CD4-positive, CD25-positive, alpha-beta regulatory T cell (primary cell): ENCODE data around the gene TLX1. TPM values are rescaled to one million over a fixed set of nuclear protein-coding genes. Genes with fewer than 3 reads are reported as not detected.
A peak's percentile ranks its signal among the peaks of the same experiment; 100 is the strongest.

Source experiments
- ATAC-seq, 2 donors: fragments of 150-1000 bp; cut with Tn5 transposase; one replicate each; pipeline ENCODE4 v1.10.0; 2021; ENCODE audit warnings: low read depth in 2 of 2, moderate number of reproducible peaks in 2 of 2, moderate library complexity in 1 of 2
- DNase-seq, 3 donors: peaks; one replicate each; pipeline versions ENCODE4 v3.0.0 to v3.0.0-alpha.2; 2012 to 2022; ENCODE audit warnings: mixed read lengths in 1 of 3
- H3K27ac ChIP-seq: one replicate; pipeline ENCODE4 v1.7.0; 2013; ENCODE audit warnings: mild to moderate bottlenecking, low read length; ENCODE audit not compliant: insufficient read depth, poor library complexity, severe bottlenecking
- H3K27me3 ChIP-seq: one replicate; pipeline ENCODE4 v1.7.0; 2013; ENCODE audit warnings: low read length; ENCODE audit not compliant: control insufficient read depth, insufficient read depth
- H3K36me3 ChIP-seq: one replicate; pipeline ENCODE4 v1.7.0; 2013; ENCODE audit warnings: mild to moderate bottlenecking, low read length, moderate library complexity; ENCODE audit not compliant: control insufficient read depth, insufficient read depth
- H3K4me1 ChIP-seq: 2 replicates; pipeline ENCODE4 v1.7.0; 2013; ENCODE audit warnings: mild to moderate bottlenecking, low read length; ENCODE audit not compliant: insufficient read depth, control insufficient read depth, poor library complexity, severe bottlenecking
- H3K4me3 ChIP-seq: one replicate; pipeline ENCODE4 v1.7.0; 2013; ENCODE audit warnings: low read depth, mild to moderate bottlenecking, low read length, moderate library complexity
- H3K9me3 ChIP-seq, 2 experiments: 1 replicate in 1 of 2; 2 replicates in 1 of 2; pipeline ENCODE4 v1.7.0; 2013; ENCODE audit warnings: low read length in 2 of 2, mild to moderate bottlenecking in 1 of 2, moderate library complexity in 1 of 2; ENCODE audit not compliant: control insufficient read depth in 2 of 2
- H3K27ac Mint-ChIP-seq, 3 donors: one replicate each; pipeline ENCODE4 v1.8.0; 2020 to 2022; ENCODE audit warnings: mild to moderate bottlenecking in 3 of 3, mixed read lengths in 3 of 3, moderate library complexity in 2 of 3
- H3K27me3 Mint-ChIP-seq: one replicate; pipeline ENCODE4 v1.8.0; 2022; ENCODE audit warnings: mild to moderate bottlenecking, mixed read lengths
- H3K36me3 Mint-ChIP-seq: one replicate; pipeline ENCODE4 v1.8.0; 2020; ENCODE audit warnings: mixed read lengths
- H3K4me1 Mint-ChIP-seq, 4 donors: one replicate each; pipeline ENCODE4 v1.8.0; 2020 to 2022; ENCODE audit warnings: mixed read lengths in 4 of 4, mild to moderate bottlenecking in 1 of 4
- H3K4me3 Mint-ChIP-seq, 4 donors: one replicate each; pipeline ENCODE4 v1.8.0; 2020 to 2022; ENCODE audit warnings: mild to moderate bottlenecking in 4 of 4, mixed read lengths in 4 of 4, moderate library complexity in 3 of 4
- H3K9me3 Mint-ChIP-seq, 7 donors: one replicate each; pipeline ENCODE4 v1.8.0; 2020 to 2022; ENCODE audit warnings: mixed read lengths in 7 of 7, mild to moderate bottlenecking in 3 of 7, moderate library complexity in 2 of 7
- polyA plus RNA-seq, 4 donors: library from polyadenylated mRNA; unstranded; fragments of 300-500 nt; fragmentation: Illumina TruSeq; gene quantifications; one replicate each; pipeline ENCODE4 v1.2.3, GENCODE V29; 2021
- total RNA-seq: library from RNA; stranded (reverse); gene quantifications from one replicate; pipeline ENCODE4 v1.2.3, GENCODE V29; 2022

Gene TLX1
- total and polyA plus RNA-seq, 5 donors from 2014 or later = not detected

GRCh38 chr10:101122270-101123084, 8.6 kb upstream of the TLX1 start:
- Histone ChIP-seq H3K4me3 (no peak overlapping the region), H3K4me1 (peaks cover 31% of the 10 kb centered on the region), H3K9me3 (no peaks in the 10 kb centered on the region), H3K27me3 (peaks cover 35% of the 10 kb centered on the region), H3K36me3 (no peaks in the 10 kb centered on the region), H3K27ac (no peak overlapping the region)
- DNase-seq (no peak), ATAC-seq (no peak)
- peak overlapping the region; percentile 32 to 99 (median 74) for H3K4me3 Mint-ChIP-seq
- H3K36me3 Mint-ChIP-seq = no peaks in the 10 kb centered on the region
- peaks cover 0 to 3% (median 0%) of the 10 kb centered on the region in 7 donors for H3K9me3 Mint-ChIP-seq
- no peak overlapping the region for H3K27ac Mint-ChIP-seq
- peaks cover 66% of the 10 kb centered on the region for H3K27me3 Mint-ChIP-seq
- H3K4me1 Mint-ChIP-seq = peaks cover 4 to 36% (median 14%) of the 10 kb centered on the region in 4 donors

GRCh38 chr10:101123085-101123814, 7.8 kb upstream of the TLX1 start:
- Mint-ChIP-seq H3K27me3 (peaks cover 70% of the 10 kb centered on the region), H3K36me3 (no peaks in the 10 kb centered on the region), H3K4me3 (peak overlapping the region; percentile 55 to 82 (median 70)), H3K9me3 (peaks cover 0 to 3% (median 0%) of the 10 kb centered on the region in 7 donors), H3K27ac (no peak overlapping the region), H3K4me1 (peaks cover 4 to 36% (median 14%) of the 10 kb centered on the region in 4 donors)
- no peaks in the 10 kb centered on the region for H3K36me3 ChIP-seq
- no peak for DNase-seq
- H3K4me1 ChIP-seq = peaks cover 31% of the 10 kb centered on the region
- H3K9me3 ChIP-seq = no peaks in the 10 kb centered on the region
- ATAC-seq = no peak
- H3K4me3 ChIP-seq = no peak overlapping the region
- H3K27ac ChIP-seq = no peak overlapping the region
- H3K27me3 ChIP-seq = peaks cover 33% of the 10 kb centered on the region

GRCh38 chr10:101123815-101124617, 7.1 kb upstream of the TLX1 start:
- H3K4me1 ChIP-seq = peaks cover 31% of the 10 kb centered on the region
- H3K9me3 ChIP-seq = no peaks in the 10 kb centered on the region
- ATAC-seq (no peak), DNase-seq (no peak)
- no peak overlapping the region for H3K27ac ChIP-seq
- Mint-ChIP-seq H3K4me3 (peak overlapping the region; percentile 55 to 82 (median 70)), H3K4me1 (peaks cover 4 to 36% (median 14%) of the 10 kb centered on the region in 4 donors), H3K9me3 (peaks cover 0 to 5% (median 0%) of the 10 kb centered on the region in 7 donors), H3K36me3 (no peaks in the 10 kb centered on the region), H3K27ac (no peak overlapping the region), H3K27me3 (peaks cover 77% of the 10 kb centered on the region)
- H3K36me3 ChIP-seq = no peaks in the 10 kb centered on the region
- H3K4me3 ChIP-seq = peak overlapping the region; percentile 26
- peaks cover 38% of the 10 kb centered on the region for H3K27me3 ChIP-seq

- Mint-ChIP-seq H3K27ac (no peak overlapping the region), H3K4me1 (peaks cover 4 to 36% (median 14%) of the 10 kb centered on the region in 4 donors), H3K36me3 (no peaks in the 10 kb centered on the region), H3K27me3 (peaks cover 81% of the 10 kb centered on the region), H3K9me3 (peaks cover 0 to 4% (median 0%) of the 10 kb centered on the region in 7 donors), H3K4me3 (no peak overlapping the region)
- Histone ChIP-seq H3K4me3 (no peak overlapping the region), H3K27me3 (peaks cover 41% of the 10 kb centered on the region), H3K4me1 (peaks cover 31% of the 10 kb centered on the region), H3K36me3 (no peaks in the 10 kb centered on the region), H3K27ac (no peak overlapping the region), H3K9me3 (no peaks in the 10 kb centered on the region)
- no peak for DNase-seq
- no peak for ATAC-seq
Observed at GRCh38 chr10:101124933-101125332, 6.2 kb upstream of the TLX1 start.

GRCh38 chr10:101126684-101127628, 4.1 kb upstream of the TLX1 start:
- peaks cover 0 to 5% (median 0%) of the 10 kb centered on the region in 7 donors for H3K9me3 Mint-ChIP-seq
- no peak overlapping the region for H3K27ac ChIP-seq
- DNase-seq = no peak
- H3K9me3 ChIP-seq = no peaks in the 10 kb centered on the region
- H3K36me3 ChIP-seq = no peaks in the 10 kb centered on the region
- peaks cover 50% of the 10 kb centered on the region for H3K27me3 ChIP-seq
- H3K27ac Mint-ChIP-seq = no peak overlapping the region
- peaks cover 31% of the 10 kb centered on the region for H3K4me1 ChIP-seq
- no peak for ATAC-seq
- no peak overlapping the region for H3K4me3 ChIP-seq
- H3K36me3 Mint-ChIP-seq = no peaks in the 10 kb centered on the region
- H3K4me3 Mint-ChIP-seq = no peak overlapping the region
- H3K4me1 Mint-ChIP-seq = peaks cover 0 to 27% (median 4%) of the 10 kb centered on the region in 4 donors
- peaks cover 84% of the 10 kb centered on the region for H3K27me3 Mint-ChIP-seq

GRCh38 chr10:101130141-101130540, 959 bp upstream of the TLX1 start:
- no peak overlapping the region for H3K27ac ChIP-seq
- DNase-seq (no peak), ATAC-seq (no peak)
- peaks cover 37% of the 10 kb centered on the region for H3K27me3 ChIP-seq
- no peaks in the 10 kb centered on the region for H3K36me3 ChIP-seq
- Mint-ChIP-seq H3K27ac (no peak overlapping the region), H3K27me3 (peaks cover 88% of the 10 kb centered on the region), H3K9me3 (peaks cover 0 to 5% (median 0%) of the 10 kb centered on the region in 7 donors), H3K36me3 (no peaks in the 10 kb centered on the region), H3K4me3 (peak overlapping the region in 1 of 4 donors; percentile 13), H3K4me1 (peaks cover 0 to 32% (median 9%) of the 10 kb centered on the region in 4 donors)
- no peak overlapping the region for H3K4me3 ChIP-seq
- peaks cover 36% of the 10 kb centered on the region for H3K4me1 ChIP-seq
- no peaks in the 10 kb centered on the region for H3K9me3 ChIP-seq
